GM23248 (cell line): Measurements from ENCODE around the gene NGEF. TPM values are rescaled to one million over a fixed set of nuclear protein-coding genes. Genes with fewer than 3 reads are reported as not detected.

ENCODE experiments used
- DNase-seq: peaks from one replicate; pipeline ENCODE4 v3.0.0-alpha.2; 2015
- H2AFZ ChIP-seq: fragments of 200-600 bp; sonication (generic); 2 replicates; pipeline ENCODE4 v1.6.1; 2016; ENCODE audit warnings: antibody characterized with exemption
- H3F3A ChIP-seq: fragments of 200-600 bp; sonication (generic); 2 replicates; pipeline ENCODE4 v1.6.1; 2016; ENCODE audit warnings: mild to moderate bottlenecking, antibody characterized with exemption, mixed run types; ENCODE audit not compliant: insufficient read depth
- H3K27ac ChIP-seq: fragments of 200-600 bp; sonication (generic); 2 replicates; pipeline ENCODE4 v1.5.1; 2016; ENCODE audit warnings: mild to moderate bottlenecking
- H3K27me3 ChIP-seq: fragments of 200-600 bp; sonication (generic); replicated peaks from 2 replicates; pipeline ENCODE4 v1.6.1; 2016; ENCODE audit warnings: mild to moderate bottlenecking; ENCODE audit not compliant: insufficient read depth
- H3K36me3 ChIP-seq: fragments of 200-600 bp; sonication (generic); 2 replicates; pipeline ENCODE4 v1.6.1; 2016; ENCODE audit warnings: low read depth, mild to moderate bottlenecking
- H3K4me1 ChIP-seq: fragments of 200-600 bp; sonication (generic); 2 replicates; pipeline ENCODE4 v1.6.1; 2016; ENCODE audit warnings: mild to moderate bottlenecking; ENCODE audit not compliant: insufficient read depth
- H3K4me2 ChIP-seq: fragments of 200-600 bp; sonication (generic); one replicate; pipeline ENCODE4 v1.6.1; 2016; ENCODE audit warnings: mild to moderate bottlenecking; ENCODE audit not compliant: unreplicated experiment
- H3K4me3 ChIP-seq: fragments of 200-600 bp; sonication (generic); 2 replicates; pipeline ENCODE4 v1.5.1; 2016; ENCODE audit warnings: mild to moderate bottlenecking
- H3K79me2 ChIP-seq: fragments of 200-600 bp; sonication (generic); 2 replicates; pipeline ENCODE4 v1.6.1; 2016; ENCODE audit warnings: mild to moderate bottlenecking; ENCODE audit not compliant: insufficient read depth
- H3K9ac ChIP-seq: fragments of 200-600 bp; sonication (generic); 2 replicates; pipeline ENCODE4 v1.6.1; 2016; ENCODE audit warnings: mild to moderate bottlenecking
- H3K9me2 ChIP-seq: fragments of 200-600 bp; sonication (generic); 2 replicates; pipeline ENCODE4 v1.6.1; 2016; ENCODE audit warnings: mixed run types, mild to moderate bottlenecking, moderate library complexity; ENCODE audit not compliant: insufficient read depth
- H3K9me3 ChIP-seq: fragments of 200-600 bp; sonication (generic); one replicate; pipeline ENCODE4 v1.6.1; 2017; ENCODE audit warnings: low read depth
- H4K20me1 ChIP-seq: fragments of 200-600 bp; sonication (generic); 2 replicates; pipeline ENCODE4 v1.6.0; 2016; ENCODE audit not compliant: insufficient read depth
- EZH2 ChIP-seq: fragments of 200-600 bp; sonication (generic); IDR thresholded peaks from 2 replicates; pipeline ENCODE4 v1.6.1; 2018; ENCODE audit warnings: antibody characterized with exemption, mild to moderate bottlenecking; ENCODE audit not compliant: insufficient read depth, poor library complexity, severe bottlenecking
- EZH2phosphoT487 ChIP-seq: fragments of 200-600 bp; sonication (generic); IDR thresholded peaks from 2 replicates; pipeline ENCODE4 v1.6.1; 2018; ENCODE audit warnings: antibody characterized with exemption, moderate library complexity, mild to moderate bottlenecking, low read depth; ENCODE audit not compliant: insufficient read depth
- WGBS, 2 experiments: methylation state at CpG; one replicate each; pipeline ENCODE4 v1.1.6; 2015 to 2017; ENCODE audit warnings: low lambda C conversion rate in 2 of 2, low coverage in 1 of 2; ENCODE audit errors: missing lambda C conversion rate in 2 of 2; 5-methylcytosine and 5-hydroxymethylcytosine counted together
- in situ Hi-C: fragments of 300-500 bp; cut with MboI; formaldehyde crosslinking; loops from 2 replicates; pipeline ENCODE4 v1.15.0; 2020
- polyA plus RNA-seq: library from polyadenylated mRNA; unstranded; fragments of >200 nt; fragmentation: Nextera tagmentation; extraction: Ambion mirVana; gene quantifications from 2 replicates; pipeline ENCODE4 v1.2.1, GENCODE V29; 2016
- total RNA-seq: library from RNA; depleted of rRNA; stranded (reverse); fragments of >200 nt; shearing (Covaris generic); gene quantifications from 2 replicates; pipeline ENCODE4 v1.2.3, GENCODE V29; 2014

The NGEF gene
- total and polyA plus RNA-seq, 2 experiments from 2014 or later = 0.43 TPM; not detected in 1

GRCh38 chr2:232876161-232876977, 136.7 kb downstream of the NGEF start:
- Histone ChIP-seq H3K9me2 (no peaks in the 10 kb centered on the region), H3K27ac (no peak overlapping the region), H3K36me3 (no peaks in the 10 kb centered on the region), H3K27me3 (no peaks in the 10 kb centered on the region), H3K4me1 (no peaks in the 10 kb centered on the region), H3K79me2 (no peaks in the 10 kb centered on the region), H4K20me1 (no peaks in the 10 kb centered on the region), H2AFZ (no peak overlapping the region), H3K9ac (no peak overlapping the region), H3F3A (no peaks in the 10 kb centered on the region), H3K4me2 (peak overlapping the region; percentile 46), H3K4me3 (peak overlapping the region; percentile 65), H3K9me3 (no peaks in the 10 kb centered on the region)
- in situ Hi-C loops = no loop called here
- TF ChIP-seq EZH2 (peak; percentile 20), EZH2phosphoT487 (no peak)
- DNase-seq = peak; percentile 40
- 3 to 5% methylated on average over 32 to 91 of the region's 119 CpGs for WGBS, 2 experiments

DNA sequence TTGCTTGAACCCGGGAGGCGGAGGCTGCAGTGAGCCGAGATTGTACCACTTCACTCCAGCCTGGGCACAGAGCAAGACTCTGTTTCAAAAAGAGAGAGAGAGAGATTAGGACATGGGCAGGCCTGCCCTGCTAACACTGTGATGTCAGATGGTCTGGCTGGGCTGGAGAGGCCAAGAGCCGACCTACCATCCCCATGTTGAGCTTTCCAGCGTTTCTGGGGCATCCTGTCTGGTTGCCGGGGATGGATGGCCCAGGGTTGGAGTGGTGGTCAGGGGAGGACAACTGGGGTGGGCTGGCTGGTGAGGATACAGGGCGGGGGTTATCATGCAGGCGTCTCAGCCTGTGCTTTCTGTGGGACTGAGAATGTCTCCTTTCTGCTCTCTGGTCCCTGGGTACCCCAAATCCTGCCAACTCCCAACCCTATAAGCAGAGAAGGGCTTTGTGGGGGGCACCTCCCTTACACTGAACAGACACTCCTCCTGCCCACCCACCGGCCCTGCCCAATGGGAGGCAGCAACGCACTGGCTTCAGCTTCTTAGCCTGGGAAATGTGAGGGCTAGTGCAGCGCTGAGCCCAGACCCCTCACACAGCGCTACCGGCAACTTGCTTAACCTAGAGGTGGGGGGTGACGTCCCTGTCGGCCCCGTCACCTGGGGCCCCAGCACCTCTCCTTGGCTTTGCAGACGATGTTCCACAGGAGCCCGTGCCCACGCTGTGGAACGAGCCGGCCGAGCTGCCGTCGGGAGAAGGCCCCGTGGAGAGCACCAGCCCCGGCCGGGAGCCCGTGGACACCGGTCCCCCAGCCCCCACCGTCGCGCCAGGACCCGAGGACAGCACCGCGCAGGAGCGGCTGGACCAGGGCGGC, 137.6 kb downstream of the NGEF start:
- Histone ChIP-seq H3K27me3 (no peaks in the 10 kb centered on the region), H3K27ac (no peak overlapping the region), H3K4me1 (no peaks in the 10 kb centered on the region), H4K20me1 (no peaks in the 10 kb centered on the region), H3F3A (no peaks in the 10 kb centered on the region), H3K9me3 (no peaks in the 10 kb centered on the region), H3K9ac (no peak overlapping the region), H3K4me2 (peak overlapping the region; percentile 25), H3K4me3 (no peak overlapping the region), H3K36me3 (no peaks in the 10 kb centered on the region), H2AFZ (no peak overlapping the region), H3K9me2 (no peaks in the 10 kb centered on the region), H3K79me2 (no peaks in the 10 kb centered on the region)
- TF ChIP-seq EZH2 (no peak), EZH2phosphoT487 (no peak)
- no peak for DNase-seq
- in situ Hi-C loops = no loop called here
- 18 to 21% methylated on average over 31 to 37 of the region's 37 CpGs for WGBS, 2 experiments

GRCh38 chr2:232874677-232875223, 138.3 kb downstream of the NGEF start:
- H3K4me1 ChIP-seq = no peaks in the 10 kb centered on the region
- 93 to 96% methylated on average over 16 of the region's 16 CpGs for WGBS, 2 experiments
- no peak for DNase-seq
- H3K9me2 ChIP-seq = no peaks in the 10 kb centered on the region
- no peaks in the 10 kb centered on the region for H3K36me3 ChIP-seq
- in situ Hi-C loops = no loop called here
- no peak overlapping the region for H3K27ac ChIP-seq
- no peak overlapping the region for H2AFZ ChIP-seq
- no peak overlapping the region for H3K9ac ChIP-seq
- no peaks in the 10 kb centered on the region for H3K9me3 ChIP-seq
- no peaks in the 10 kb centered on the region for H3F3A ChIP-seq
- TF ChIP-seq EZH2 (no peak), EZH2phosphoT487 (no peak)
- H3K27me3 ChIP-seq = no peaks in the 10 kb centered on the region
- H3K4me2 ChIP-seq = no peak overlapping the region
- no peaks in the 10 kb centered on the region for H3K79me2 ChIP-seq
- H4K20me1 ChIP-seq = no peaks in the 10 kb centered on the region
- H3K4me3 ChIP-seq = no peak overlapping the region

GRCh38 chr2:232873909-232874641, 139.0 kb downstream of the NGEF start:
- Histone ChIP-seq H3K9me3 (no peaks in the 10 kb centered on the region), H3K4me2 (no peak overlapping the region), H3K4me1 (no peaks in the 10 kb centered on the region), H3F3A (no peaks in the 10 kb centered on the region), H4K20me1 (no peaks in the 10 kb centered on the region), H3K27me3 (no peaks in the 10 kb centered on the region), H3K9me2 (no peaks in the 10 kb centered on the region), H3K27ac (no peak overlapping the region), H3K36me3 (no peaks in the 10 kb centered on the region), H2AFZ (no peak overlapping the region), H3K9ac (no peak overlapping the region), H3K79me2 (no peaks in the 10 kb centered on the region), H3K4me3 (no peak overlapping the region)
- no peak for DNase-seq
- WGBS, 2 experiments = 89 to 92% methylated on average over 6 of the region's 6 CpGs
- TF ChIP-seq EZH2phosphoT487 (no peak), EZH2 (no peak)
- in situ Hi-C loops = no loop called here
